HEK293 (cell line): Measurements from ENCODE around the gene TSC22D3.
A peak's percentile ranks its signal among the peaks of the same experiment; 100 is the strongest.

Experiments used
- GLIS1 ChIP-seq: fragments of 450-650 bp; formaldehyde crosslinking; IDR thresholded peaks from 2 replicates; pipeline ENCODE4 v1.5.1; 2016; ENCODE audit warnings: missing biosample characterization, missing genetic modification characterization
- HOXA7 ChIP-seq: sonication (generic); formaldehyde crosslinking; IDR thresholded peaks from 2 replicates; pipeline ENCODE4 v1.8.1; 2022; ENCODE audit warnings: missing genetic modification reagents, borderline replicate concordance
- MYNN ChIP-seq: fragments of 450-650 bp; formaldehyde crosslinking; IDR thresholded peaks from 2 replicates; pipeline ENCODE4 v1.5.1; 2016; ENCODE audit warnings: missing biosample characterization, missing genetic modification characterization, borderline replicate concordance
- MZF1 ChIP-seq: fragments of 450-650 bp; formaldehyde crosslinking; IDR thresholded peaks from 2 replicates; pipeline ENCODE4 v1.5.1; 2017; ENCODE audit warnings: missing biosample characterization, missing genetic modification characterization, borderline replicate concordance
- SETDB1 ChIP-seq: IDR thresholded peaks from one replicate; pipeline ENCODE4 v1.6.1; 2017; ENCODE audit warnings: mild to moderate bottlenecking, low read length, moderate library complexity, mixed read lengths; ENCODE audit not compliant: insufficient read length
- SP2 ChIP-seq: fragments of 450-650 bp; formaldehyde crosslinking; IDR thresholded peaks from 2 replicates; pipeline ENCODE4 v1.5.1; 2016; ENCODE audit warnings: missing biosample characterization, missing genetic modification characterization
- SP7 ChIP-seq: fragments of 450-650 bp; formaldehyde crosslinking; IDR thresholded peaks from 2 replicates; pipeline ENCODE4 v1.5.1; 2016; ENCODE audit warnings: missing biosample characterization, missing genetic modification characterization
- TCF7L2 ChIP-seq: IDR thresholded peaks from 2 replicates; pipeline ENCODE4 v1.6.1; 2011; ENCODE audit warnings: low read depth, mild to moderate bottlenecking, inconsistent platforms, low read length, moderate library complexity, borderline replicate concordance
- ZBTB17 ChIP-seq: fragments of 450-650 bp; formaldehyde crosslinking; IDR thresholded peaks from 2 replicates; pipeline ENCODE4 v1.5.1; 2016; ENCODE audit warnings: missing biosample characterization, missing genetic modification characterization
- ZFP37 ChIP-seq: fragments of 450-650 bp; formaldehyde crosslinking; IDR thresholded peaks from 2 replicates; pipeline ENCODE4 v1.5.1; 2016; ENCODE audit warnings: missing biosample characterization, missing genetic modification characterization
- ZNF10 ChIP-seq: fragments of 450-650 bp; formaldehyde crosslinking; IDR thresholded peaks from 2 replicates; pipeline ENCODE4 v1.5.1; 2017; ENCODE audit warnings: missing biosample characterization, missing genetic modification characterization
- ZNF121 ChIP-seq: fragments of 450-650 bp; formaldehyde crosslinking; IDR thresholded peaks from 2 replicates; pipeline ENCODE4 v1.5.1; 2016; ENCODE audit warnings: missing biosample characterization, missing genetic modification characterization
- ZNF140 ChIP-seq: fragments of 450-650 bp; formaldehyde crosslinking; IDR thresholded peaks from 2 replicates; pipeline ENCODE4 v1.5.1; 2016; ENCODE audit warnings: missing biosample characterization, missing genetic modification characterization
- ZNF16 ChIP-seq: fragments of 450-650 bp; formaldehyde crosslinking; IDR thresholded peaks from 2 replicates; pipeline ENCODE4 v1.5.1; 2016; ENCODE audit warnings: low read depth, missing biosample characterization, missing genetic modification characterization
- ZNF19 ChIP-seq: fragments of 450-650 bp; formaldehyde crosslinking; IDR thresholded peaks from 2 replicates; pipeline ENCODE4; 2016; ENCODE audit warnings: missing biosample characterization, missing genetic modification characterization, low read depth
- ZNF23 ChIP-seq: fragments of 450-650 bp; formaldehyde crosslinking; IDR thresholded peaks from 2 replicates; pipeline ENCODE4 v1.5.1; 2016; ENCODE audit warnings: missing biosample characterization, missing genetic modification characterization, borderline replicate concordance
- ZNF280C ChIP-seq: fragments of 450-650 bp; formaldehyde crosslinking; IDR thresholded peaks from 2 replicates; pipeline ENCODE4 v1.5.1; 2016; ENCODE audit warnings: missing biosample characterization, missing genetic modification characterization
- ZNF324 ChIP-seq: fragments of 450-650 bp; formaldehyde crosslinking; IDR thresholded peaks from 2 replicates; pipeline ENCODE4 v1.5.1; 2016; ENCODE audit warnings: missing biosample characterization, missing genetic modification characterization
- ZNF518A ChIP-seq: fragments of 450-650 bp; formaldehyde crosslinking; conservative IDR thresholded peaks from 2 replicates; pipeline ENCODE4 v1.5.1; 2016; ENCODE audit warnings: low read depth, missing biosample characterization, missing genetic modification characterization
- ZNF530 ChIP-seq: fragments of 450-650 bp; formaldehyde crosslinking; IDR thresholded peaks from 2 replicates; pipeline ENCODE4 v1.5.1; 2016; ENCODE audit warnings: low read depth, missing biosample characterization, missing genetic modification characterization
- ZNF621 ChIP-seq: fragments of 450-650 bp; formaldehyde crosslinking; IDR thresholded peaks from 2 replicates; pipeline ENCODE4 v1.5.1; 2017; ENCODE audit warnings: missing biosample characterization, missing genetic modification characterization
- ZNF624 ChIP-seq: fragments of 450-650 bp; formaldehyde crosslinking; IDR thresholded peaks from 2 replicates; pipeline ENCODE4 v1.5.1; 2017; ENCODE audit warnings: missing biosample characterization, missing genetic modification characterization
- ZNF654 ChIP-seq: fragments of 450-650 bp; formaldehyde crosslinking; IDR thresholded peaks from 2 replicates; pipeline ENCODE4 v1.5.1; 2016; ENCODE audit warnings: low read depth, missing biosample characterization, missing genetic modification characterization
- ZSCAN30 ChIP-seq: fragments of 450-650 bp; IDR thresholded peaks from 2 replicates; pipeline ENCODE4 v1.5.1; 2018; ENCODE audit warnings: missing biosample characterization, mild to moderate bottlenecking, missing genetic modification characterization, moderate library complexity
- TF ChIP-seq, protein P1 (sequence below): fragments of 450-650 bp; formaldehyde crosslinking; IDR thresholded peaks from 2 replicates; pipeline ENCODE4; 2016; ENCODE audit warnings: missing biosample characterization, missing genetic modification characterization
- TF ChIP-seq, protein P2 (sequence below): fragments of 450-650 bp; formaldehyde crosslinking; IDR thresholded peaks from 2 replicates; pipeline ENCODE4 v1.5.1; 2016; ENCODE audit warnings: missing biosample characterization, missing genetic modification characterization
- TF ChIP-seq, protein P3 (sequence below): fragments of 450-650 bp; formaldehyde crosslinking; IDR thresholded peaks from 2 replicates; pipeline ENCODE4 v1.5.0; 2017; ENCODE audit warnings: missing biosample characterization, missing genetic modification characterization, borderline replicate concordance
- TF ChIP-seq, protein P4 (sequence below): fragments of 450-650 bp; formaldehyde crosslinking; IDR thresholded peaks from 2 replicates; pipeline ENCODE4 v1.5.1; 2017; ENCODE audit warnings: missing biosample characterization, missing genetic modification characterization

TSC22D3 gene

DNA sequence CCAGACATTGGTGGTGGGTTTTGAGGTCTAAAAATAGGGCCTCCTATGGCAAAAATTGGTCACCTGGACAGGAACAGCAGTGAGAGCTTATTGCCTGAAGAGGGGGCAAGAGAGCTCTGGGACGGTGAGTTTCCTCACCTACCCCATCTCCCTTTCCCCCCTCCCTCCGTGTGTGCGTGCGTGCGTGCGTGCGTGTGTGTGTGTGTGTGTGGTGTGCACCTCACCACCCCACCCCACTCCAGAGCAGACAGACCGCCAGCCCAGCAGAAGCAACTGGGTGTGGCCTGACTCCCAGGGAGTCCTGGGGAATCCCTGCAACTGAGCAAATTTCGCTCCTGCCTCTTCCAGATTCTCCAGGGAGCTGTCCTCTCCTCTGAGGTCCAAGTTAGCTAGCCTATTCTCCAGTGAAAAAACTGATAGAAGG is 102.6 kb downstream of the TSC22D3 start (continued):
- TF ChIP-seq, protein P1, sequence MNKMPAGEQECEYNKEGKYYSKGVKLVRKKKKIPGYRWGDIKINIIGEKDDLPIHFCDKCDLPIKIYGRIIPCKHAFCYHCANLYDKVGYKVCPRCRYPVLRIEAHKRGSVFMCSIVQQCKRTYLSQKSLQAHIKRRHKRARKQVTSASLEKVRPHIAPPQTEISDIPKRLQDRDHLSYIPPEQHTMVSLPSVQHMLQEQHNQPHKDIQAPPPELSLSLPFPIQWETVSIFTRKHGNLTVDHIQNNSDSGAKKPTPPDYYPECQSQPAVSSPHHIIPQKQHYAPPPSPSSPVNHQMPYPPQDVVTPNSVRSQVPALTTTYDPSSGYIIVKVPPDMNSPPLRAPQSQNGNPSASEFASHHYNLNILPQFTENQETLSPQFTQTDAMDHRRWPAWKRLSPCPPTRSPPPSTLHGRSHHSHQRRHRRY = 0 out of 2 replicates have a peak, but pooled peaks have one; percentile 27
- TF ChIP-seq ZNF654 (peak; percentile 86), ZNF621 (tag by site-specific recombination) (no peak), MZF1 (tag by site-specific recombination) (no peak), ZNF140 (tag by site-specific recombination) (no peak), TCF7L2 (no peak), SETDB1 (no peak), ZNF624 (tag by site-specific recombination) (no peak), SP7 (tag by site-specific recombination) (peak; percentile 82), ZSCAN30 (tag by site-specific recombination) (peak; percentile 90), ZFP37 (tag by site-specific recombination) (no peak), ZNF16 (tag by site-specific recombination) (no peak), ZNF324 (tag by site-specific recombination) (peak; percentile 88), SP2 (tag by site-specific recombination) (peak; percentile 23; the same call in 1 of the 2 replicates), ZNF280C (no peak), MYNN (no peak), ZNF530 (tag by site-specific recombination) (no peak), ZBTB17 (tag by site-specific recombination) (peak; percentile 43; the same call in 1 of the 2 replicates), ZNF518A (tag by site-specific recombination) (no peak), ZNF121 (no peak), GLIS1 (tag by site-specific recombination) (peak; percentile 93), HOXA7 (no peak), ZNF19 (tag by site-specific recombination) (no peak), ZNF10 (no peak), ZNF23 (tag by site-specific recombination) (no peak)
- TF ChIP-seq, protein P2, sequence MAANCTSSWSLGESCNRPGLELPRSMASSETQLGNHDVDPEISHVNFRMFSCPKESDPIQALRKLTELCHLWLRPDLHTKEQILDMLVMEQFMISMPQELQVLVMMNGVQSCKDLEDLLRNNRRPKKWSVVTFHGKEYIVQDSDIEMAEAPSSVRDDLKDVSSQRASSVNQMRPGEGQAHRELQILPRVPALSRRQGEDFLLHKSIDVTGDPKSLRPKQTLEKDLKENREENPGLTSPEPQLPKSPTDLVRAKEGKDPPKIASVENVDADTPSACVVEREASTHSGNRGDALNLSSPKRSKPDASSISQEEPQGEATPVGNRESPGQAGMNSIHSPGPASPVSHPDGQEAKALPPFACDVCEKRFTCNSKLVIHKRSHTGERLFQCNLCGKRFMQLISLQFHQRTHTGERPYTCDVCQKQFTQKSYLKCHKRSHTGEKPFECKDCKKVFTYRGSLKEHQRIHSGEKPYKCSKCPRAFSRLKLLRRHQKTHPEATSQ (tag by site-specific recombination) = no peak
- TF ChIP-seq, protein P3, sequence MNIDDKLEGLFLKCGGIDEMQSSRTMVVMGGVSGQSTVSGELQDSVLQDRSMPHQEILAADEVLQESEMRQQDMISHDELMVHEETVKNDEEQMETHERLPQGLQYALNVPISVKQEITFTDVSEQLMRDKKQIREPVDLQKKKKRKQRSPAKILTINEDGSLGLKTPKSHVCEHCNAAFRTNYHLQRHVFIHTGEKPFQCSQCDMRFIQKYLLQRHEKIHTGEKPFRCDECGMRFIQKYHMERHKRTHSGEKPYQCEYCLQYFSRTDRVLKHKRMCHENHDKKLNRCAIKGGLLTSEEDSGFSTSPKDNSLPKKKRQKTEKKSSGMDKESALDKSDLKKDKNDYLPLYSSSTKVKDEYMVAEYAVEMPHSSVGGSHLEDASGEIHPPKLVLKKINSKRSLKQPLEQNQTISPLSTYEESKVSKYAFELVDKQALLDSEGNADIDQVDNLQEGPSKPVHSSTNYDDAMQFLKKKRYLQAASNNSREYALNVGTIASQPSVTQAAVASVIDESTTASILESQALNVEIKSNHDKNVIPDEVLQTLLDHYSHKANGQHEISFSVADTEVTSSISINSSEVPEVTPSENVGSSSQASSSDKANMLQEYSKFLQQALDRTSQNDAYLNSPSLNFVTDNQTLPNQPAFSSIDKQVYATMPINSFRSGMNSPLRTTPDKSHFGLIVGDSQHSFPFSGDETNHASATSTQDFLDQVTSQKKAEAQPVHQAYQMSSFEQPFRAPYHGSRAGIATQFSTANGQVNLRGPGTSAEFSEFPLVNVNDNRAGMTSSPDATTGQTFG = no peak
- TF ChIP-seq, protein P4, sequence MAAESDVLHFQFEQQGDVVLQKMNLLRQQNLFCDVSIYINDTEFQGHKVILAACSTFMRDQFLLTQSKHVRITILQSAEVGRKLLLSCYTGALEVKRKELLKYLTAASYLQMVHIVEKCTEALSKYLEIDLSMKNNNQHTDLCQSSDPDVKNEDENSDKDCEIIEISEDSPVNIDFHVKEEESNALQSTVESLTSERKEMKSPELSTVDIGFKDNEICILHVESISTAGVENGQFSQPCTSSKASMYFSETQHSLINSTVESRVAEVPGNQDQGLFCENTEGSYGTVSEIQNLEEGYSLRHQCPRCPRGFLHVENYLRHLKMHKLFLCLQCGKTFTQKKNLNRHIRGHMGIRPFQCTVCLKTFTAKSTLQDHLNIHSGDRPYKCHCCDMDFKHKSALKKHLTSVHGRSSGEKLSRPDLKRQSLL (tag by site-specific recombination) = no peak
